SK-N-MC (cell line): Measurements from ENCODE around the gene FETUB.

Source experiments
- DNase-seq: peaks from one replicate; pipeline ENCODE4 v3.0.0-alpha.2; 2011; ENCODE audit warnings: low read depth, low spot score
- H3K27ac ChIP-seq: fragments of 200-600 bp; sonication (generic); 2 replicates; pipeline ENCODE4 v1.5.1; 2016; ENCODE audit warnings: mixed run types
- H3K36me3 ChIP-seq: fragments of 200-600 bp; sonication (generic); 2 replicates; pipeline ENCODE4 v1.6.1; 2017; ENCODE audit warnings: antibody characterized with exemption, low read length, mixed read lengths; ENCODE audit not compliant: insufficient read depth
- H3K4me3 ChIP-seq: fragments of 200-600 bp; sonication (generic); 2 replicates; pipeline ENCODE4 v1.5.1; 2016
- H3K9ac ChIP-seq: fragments of 200-600 bp; sonication (generic); 2 replicates; pipeline ENCODE4 v1.8.0; 2017; ENCODE audit warnings: mixed run types, mixed read lengths; ENCODE audit not compliant: insufficient read length
- H3K9me3 ChIP-seq: fragments of 200-600 bp; sonication (generic); 2 replicates; pipeline ENCODE4 v1.6.1; 2017; ENCODE audit warnings: low read depth, mild to moderate bottlenecking, antibody characterized with exemption, low read length, moderate library complexity, mixed read lengths
- EZH2 ChIP-seq: fragments of 200-600 bp; sonication (generic); IDR thresholded peaks from one replicate; pipeline ENCODE4 v1.6.1; 2017; ENCODE audit warnings: antibody characterized with exemption
- FOXP2 ChIP-seq: optimal IDR thresholded peaks from 2 replicates; pipeline ENCODE3; 2011; ENCODE audit warnings: mild to moderate bottlenecking, moderate library complexity; ENCODE audit not compliant: insufficient read depth; ENCODE audit errors: extremely low read length, control extremely low read depth
- POLR2AphosphoS5 ChIP-seq: IDR thresholded peaks from 2 replicates; pipeline ENCODE4 v1.6.1; 2012; ENCODE audit warnings: mild to moderate bottlenecking, low read depth, low read length, borderline replicate concordance

Gene FETUB, protein sequence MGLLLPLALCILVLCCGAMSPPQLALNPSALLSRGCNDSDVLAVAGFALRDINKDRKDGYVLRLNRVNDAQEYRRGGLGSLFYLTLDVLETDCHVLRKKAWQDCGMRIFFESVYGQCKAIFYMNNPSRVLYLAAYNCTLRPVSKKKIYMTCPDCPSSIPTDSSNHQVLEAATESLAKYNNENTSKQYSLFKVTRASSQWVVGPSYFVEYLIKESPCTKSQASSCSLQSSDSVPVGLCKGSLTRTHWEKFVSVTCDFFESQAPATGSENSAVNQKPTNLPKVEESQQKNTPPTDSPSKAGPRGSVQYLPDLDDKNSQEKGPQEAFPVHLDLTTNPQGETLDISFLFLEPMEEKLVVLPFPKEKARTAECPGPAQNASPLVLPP

DNA sequence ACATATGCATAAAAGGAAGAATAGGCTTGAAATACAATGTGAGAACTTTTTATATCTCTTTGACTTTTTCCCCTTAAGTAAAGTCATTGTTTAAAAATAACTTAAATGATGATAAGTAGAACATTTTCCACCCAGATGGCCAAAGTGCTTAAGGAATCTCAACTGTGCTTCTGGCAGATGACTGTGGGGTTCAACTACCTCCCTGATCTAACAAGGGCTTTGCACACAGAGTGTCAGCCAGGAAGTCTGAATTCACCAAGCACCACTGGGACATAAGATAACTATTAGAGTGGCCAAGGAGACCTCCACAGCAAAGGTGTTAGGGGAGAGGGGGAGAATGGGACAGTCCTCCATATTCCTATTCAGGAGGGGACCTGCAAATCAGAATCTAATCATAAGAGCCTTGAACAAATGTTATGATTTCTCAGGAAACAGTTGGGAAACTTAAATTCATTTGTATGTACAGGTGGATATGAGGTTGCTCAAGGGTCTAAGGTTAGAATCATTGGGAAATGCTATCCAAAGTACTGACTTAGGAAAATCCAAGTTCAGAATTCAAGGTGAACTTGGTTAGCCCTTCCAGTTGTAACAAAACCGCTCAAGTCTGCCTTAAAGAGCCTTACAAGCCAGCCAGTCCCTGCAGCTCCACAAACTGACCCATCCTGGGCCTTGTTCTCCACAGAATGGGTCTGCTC is at the start of gene FETUB:
Gene FETUB (plus strand): TSS at position 622 of the 695 bp plus-strand sequence. CDS start 62 bp downstream, at position 684.
- Histone ChIP-seq H3K4me3 (no peak within 1 kb of the TSS), H3K27ac (no peak within 1 kb of the TSS), H3K9me3 (no peaks in the 10 kb centered on the region), H3K9ac (no peak within 1 kb of the TSS), H3K36me3 (no peaks in the 10 kb centered on the region)
- no peak for TF ChIP-seq FOXP2
- TF ChIP-seq EZH2: no peak
- no peak for DNase-seq

DNA sequence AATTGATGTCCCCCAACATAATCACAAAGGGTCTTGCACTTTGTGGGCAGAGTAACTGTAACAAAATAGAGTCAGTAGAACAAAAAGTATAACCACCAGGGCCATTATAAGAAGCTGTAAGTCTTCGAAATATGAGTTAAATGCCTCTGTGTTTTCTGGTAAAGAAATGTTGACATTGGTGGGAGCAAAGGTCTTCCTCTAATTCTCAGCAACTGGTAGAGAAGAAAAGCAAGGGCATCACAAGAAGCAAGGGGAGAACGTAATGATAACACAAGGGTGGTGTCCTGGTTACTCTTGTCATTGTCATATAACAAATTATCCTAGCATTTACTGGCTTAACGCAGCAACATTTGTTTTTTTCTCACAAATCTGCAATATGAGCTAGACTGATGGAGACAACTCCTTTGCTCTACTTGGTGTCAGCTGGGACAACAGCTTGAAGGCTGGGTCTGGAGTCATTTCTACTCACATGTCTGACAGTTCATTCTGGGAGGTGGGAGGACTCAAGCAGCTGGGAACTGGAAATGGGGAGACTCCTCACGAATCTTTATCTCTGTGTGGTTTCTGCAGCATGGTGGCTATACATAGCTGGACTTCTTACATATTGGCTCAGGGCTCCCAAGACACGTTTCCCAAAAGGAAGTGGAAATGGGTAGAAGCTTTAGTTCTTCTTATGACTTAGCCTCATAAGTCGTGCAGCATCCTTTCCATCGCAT is 49.5 kb upstream of the FETUB start:
- Histone ChIP-seq H3K27ac (no peak overlapping the region), H3K4me3 (no peak overlapping the region), H3K9me3 (no peaks in the 10 kb centered on the region), H3K36me3 (peaks cover 4% of the 10 kb centered on the region), H3K9ac (no peak overlapping the region)
- DNase-seq: no peak
- TF ChIP-seq FOXP2: no peak

DNA sequence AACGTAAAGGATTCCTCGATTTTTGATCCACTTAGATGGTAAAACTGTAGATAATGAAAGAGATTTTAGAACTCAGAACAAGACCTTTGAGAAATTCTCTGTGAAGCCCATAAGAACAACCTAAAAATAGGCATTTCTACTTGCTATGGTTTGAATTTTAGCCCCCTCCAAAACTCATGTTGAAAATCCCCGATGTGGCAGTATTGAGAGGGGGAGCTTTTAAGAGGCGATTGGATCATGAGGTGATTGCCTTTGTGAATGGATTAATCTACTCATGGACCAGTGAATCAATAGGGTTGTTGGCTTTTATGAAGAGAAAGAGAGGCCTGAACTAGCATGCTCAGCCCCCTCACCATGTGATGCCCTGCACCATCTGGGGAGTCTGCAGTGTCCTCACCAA is 47.5 kb upstream of the FETUB start:
- no peak for DNase-seq
- Histone ChIP-seq H3K27ac (no peak overlapping the region), H3K9ac (no peak overlapping the region)

DNA sequence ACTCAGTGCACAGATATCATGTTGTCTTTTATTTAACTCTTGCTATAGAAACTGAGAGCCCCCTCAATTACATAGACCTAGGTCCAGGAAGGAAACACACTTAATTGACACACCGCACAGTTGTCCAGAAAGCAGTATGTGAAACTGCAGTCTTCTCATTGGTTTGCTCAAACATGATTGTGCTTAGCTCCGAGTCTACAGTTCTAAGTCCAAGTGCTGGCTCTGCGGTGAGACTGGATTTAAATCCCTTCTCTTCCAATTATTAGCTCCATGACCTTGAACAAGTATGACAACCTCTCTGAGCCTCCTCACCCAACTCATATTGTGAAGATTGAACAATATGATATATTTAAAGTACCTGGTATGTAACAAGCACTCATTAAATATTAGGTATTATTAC is 46.3 kb upstream of the FETUB start:
- TF ChIP-seq POLR2AphosphoS5: no peak
- no peak for TF ChIP-seq FOXP2
- no peak for TF ChIP-seq EZH2
- H3K36me3 ChIP-seq: no peaks in the 10 kb centered on the region
- no peak for DNase-seq
- H3K9ac ChIP-seq: no peak overlapping the region
- no peaks in the 10 kb centered on the region for H3K9me3 ChIP-seq
- H3K4me3 ChIP-seq: no peak overlapping the region
- no peak overlapping the region for H3K27ac ChIP-seq

More for the DNA sequence above, 47.5 kb upstream of the FETUB start:
- no peaks in the 10 kb centered on the region for H3K36me3 ChIP-seq
- no peak for TF ChIP-seq FOXP2
- no peaks in the 10 kb centered on the region for H3K9me3 ChIP-seq
- H3K4me3 ChIP-seq: no peak overlapping the region

DNA sequence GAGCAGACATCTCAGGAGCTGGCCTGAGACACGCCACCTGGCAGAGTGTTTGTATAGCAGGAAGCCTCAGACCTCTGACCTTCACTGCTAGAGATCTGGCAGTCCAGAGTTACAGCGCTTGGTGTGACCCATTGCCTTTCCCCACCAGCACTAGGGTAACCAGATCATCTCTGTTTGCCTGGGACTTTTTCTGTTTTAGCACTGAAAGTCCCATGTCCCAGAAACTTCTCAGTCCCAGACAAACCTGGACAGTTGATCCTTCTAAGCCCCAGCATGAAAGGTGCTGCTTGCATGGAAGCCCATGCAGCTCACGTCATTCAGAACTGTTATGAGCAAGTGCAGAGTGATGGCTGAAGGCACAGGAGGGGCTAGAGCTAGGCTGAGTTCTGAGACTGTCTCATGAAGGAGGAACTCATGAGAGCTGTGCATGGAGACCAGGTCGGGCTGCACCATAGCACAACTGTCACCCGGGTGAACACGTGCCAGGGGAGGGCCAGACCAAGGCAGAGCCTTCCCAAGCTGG is 45.5 kb upstream of the FETUB start:
- TF ChIP-seq EZH2 (no peak), FOXP2 (no peak), POLR2AphosphoS5 (no peak)
- no peak overlapping the region for H3K9ac ChIP-seq
- no peaks in the 10 kb centered on the region for H3K9me3 ChIP-seq
- no peaks in the 10 kb centered on the region for H3K36me3 ChIP-seq
- no peak for DNase-seq
- H3K27ac ChIP-seq: no peak overlapping the region
- no peak overlapping the region for H3K4me3 ChIP-seq

DNA sequence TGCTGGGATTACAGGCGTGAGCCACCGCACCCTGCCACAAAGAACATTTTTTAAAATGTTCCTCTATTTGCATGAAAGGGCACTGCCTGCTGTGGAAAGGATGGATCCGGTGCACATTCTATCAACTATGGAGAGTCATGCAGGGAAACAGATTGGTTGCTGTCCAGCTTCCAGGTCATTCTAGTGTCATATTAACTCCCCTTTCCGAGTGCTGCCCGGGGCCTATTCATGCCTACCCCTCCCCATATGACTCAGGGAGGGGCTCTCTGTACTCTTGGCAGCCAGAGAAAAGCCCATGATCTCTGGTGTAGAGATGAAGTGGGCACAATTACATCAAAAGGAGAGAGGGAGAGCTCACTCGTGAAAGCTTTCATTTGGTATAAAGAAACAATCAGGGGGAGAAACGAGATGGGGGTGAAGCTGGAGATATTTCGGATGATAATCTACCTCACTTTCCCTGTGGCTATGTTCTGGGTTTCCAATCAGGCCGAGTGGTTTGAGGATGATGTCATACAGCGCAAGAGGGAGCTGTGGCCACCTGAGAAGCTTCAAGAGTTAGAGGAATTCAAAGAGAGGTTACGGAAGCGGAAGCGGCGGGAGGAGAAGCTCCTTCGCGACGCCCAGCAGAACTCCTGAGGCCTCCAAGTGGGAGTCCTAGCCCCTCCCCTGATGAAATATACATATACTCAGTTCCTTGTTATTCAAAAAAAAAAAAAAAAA is 43.5 kb upstream of the FETUB start:
- TF ChIP-seq FOXP2: no peak
- no peak for TF ChIP-seq EZH2
- TF ChIP-seq POLR2AphosphoS5: no peak
- H3K27ac ChIP-seq: no peak overlapping the region
- H3K9ac ChIP-seq: no peak overlapping the region
- H3K9me3 ChIP-seq: no peaks in the 10 kb centered on the region
- DNase-seq: no peak
- no peak overlapping the region for H3K4me3 ChIP-seq
- no peaks in the 10 kb centered on the region for H3K36me3 ChIP-seq

DNA sequence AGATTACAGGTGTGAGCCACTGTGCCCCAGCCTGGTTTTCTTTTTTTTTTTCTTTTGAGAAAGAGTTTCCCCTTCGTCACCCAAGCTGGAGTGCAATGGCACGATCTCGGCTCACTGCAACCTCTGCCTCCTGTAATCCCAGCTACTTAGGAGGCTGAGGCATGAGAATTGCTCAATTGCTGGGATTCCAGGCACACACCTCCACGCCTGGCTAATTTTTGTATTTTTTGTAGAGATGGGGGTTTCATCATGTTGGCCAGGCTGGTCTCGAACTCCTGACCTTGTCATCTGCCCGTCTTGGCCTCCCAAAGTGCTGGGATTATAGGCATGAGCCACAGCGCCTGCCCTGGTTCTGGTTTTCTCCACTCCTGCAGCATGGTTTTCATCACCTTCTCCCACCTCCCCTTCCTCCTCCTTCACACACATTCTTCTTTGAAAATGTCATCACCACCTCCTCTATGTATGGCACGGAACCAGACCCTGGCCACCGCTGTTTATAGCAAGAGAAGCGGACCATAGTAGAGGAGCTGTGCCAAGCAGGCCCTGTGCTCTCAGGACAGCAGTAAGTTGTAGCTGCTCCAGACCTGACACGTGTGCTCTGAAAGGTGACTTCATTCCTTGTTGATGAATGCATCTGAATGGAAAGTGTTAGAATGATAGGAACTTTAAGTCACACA is 42.0 kb upstream of the FETUB start:
- no peaks in the 10 kb centered on the region for H3K9me3 ChIP-seq
- H3K27ac ChIP-seq: no peak overlapping the region
- no peaks in the 10 kb centered on the region for H3K36me3 ChIP-seq
- no peak overlapping the region for H3K4me3 ChIP-seq
- no peak overlapping the region for H3K9ac ChIP-seq
- TF ChIP-seq POLR2AphosphoS5: no peak
- no peak for TF ChIP-seq FOXP2
- TF ChIP-seq EZH2: no peak
- DNase-seq: no peak
